K562 (cell line): Measurements from ENCODE around the gene FGGY. TPM values are rescaled to one million over a fixed set of nuclear protein-coding genes. Genes with fewer than 3 reads are reported as not detected.

Experiments used
- ATAC-seq: fragments of 200-7000 bp; cut with Tn5 transposase; 3 replicates; pipeline ENCODE4 v1.9.1; 2020; ENCODE audit warnings: moderate library complexity
- BruUV-seq: library from RNA; stranded (reverse); fragments of 400-500 nt; replicated peaks from 2 replicates; lab custom pipeline; 2021; lab: Mats Ljungman, UMichigan
- CTCF ChIA-PET: fragments of 300-600 bp; formaldehyde crosslinking; extraction: SDS; loops from one replicate; lab custom pipeline; 2021; ENCODE audit warnings: low intra/inter-chr PET ratio; lab: Yijun Ruan, JAX
- POLR2A ChIA-PET: fragments of 300-600, 350-650 bp; sonication (Branson Sonifier 250); formaldehyde crosslinking; extraction: SDS; loops from one replicate; lab custom pipeline; 2021; ENCODE audit warnings: antibody characterized with exemption, inconsistent platforms; lab: Yijun Ruan, JAX
- DNase-seq, 4 experiments: peaks; one replicate each; pipeline versions ENCODE4 v3.0.0 to v3.0.0-alpha.2; 2011 to 2018; ENCODE audit warnings: low spot score in 3 of 4, mixed read lengths in 3 of 4; ENCODE audit errors: extremely low read depth in 1 of 4
- FAIRE-seq: peaks from 2 replicates; lab custom pipeline; 2011; peaks lifted over from hg19 to GRCh38; lab: Jason Lieb, UNC
- H2AFZ ChIP-seq: 2 replicates; pipeline ENCODE4 v1.6.0; 2011; ENCODE audit warnings: low read depth, low read length, control low read depth, inconsistent platforms
- H3K27ac ChIP-seq: fragments of 200-600 bp; 3 replicates; pipeline ENCODE4 v1.8.0; 2011; ENCODE audit warnings: low read depth, mild to moderate bottlenecking, control low read depth, inconsistent platforms, low read length, moderate library complexity, mixed read lengths; ENCODE audit errors: extremely low read depth
- H3K27me3 ChIP-seq, 2 experiments: fragments of 300-600 bp in 1 of 2; 2 replicates in 1 of 2; 3 replicates in 1 of 2; pipeline versions ENCODE4 v1.6.0 to v1.8.0; 2011; ENCODE audit warnings: inconsistent platforms in 2 of 2, low read length in 2 of 2, mild to moderate bottlenecking in 1 of 2, mixed read lengths in 1 of 2, moderate library complexity in 1 of 2; ENCODE audit not compliant: control insufficient read depth in 2 of 2, insufficient read depth in 2 of 2
- H3K36me3 ChIP-seq: fragments of 300-600 bp; 3 replicates; pipeline ENCODE4 v1.8.0; 2011; ENCODE audit warnings: mild to moderate bottlenecking, low read length, inconsistent platforms; ENCODE audit not compliant: control insufficient read depth, insufficient read depth
- H3K4me1 ChIP-seq, 2 experiments: fragments of 200-600 bp in 1 of 2; replicated peaks in 1 of 2; 2 replicates in 1 of 2; 3 replicates in 1 of 2; pipeline versions ENCODE4 v1.5.1 to v1.8.0; 2011; ENCODE audit warnings: inconsistent platforms in 2 of 2, low read length in 2 of 2, mild to moderate bottlenecking in 1 of 2, mixed read lengths in 1 of 2, moderate library complexity in 1 of 2; ENCODE audit not compliant: control insufficient read depth in 2 of 2, insufficient read depth in 2 of 2
- H3K4me2 ChIP-seq: 2 replicates; pipeline ENCODE4 v1.6.1; 2011; ENCODE audit warnings: low read length, control low read depth, inconsistent platforms, mixed read lengths; ENCODE audit not compliant: insufficient read depth
- H3K4me3 ChIP-seq: fragments of 200-600 bp; sonication (generic), shearing (Covaris generic); 2 replicates; pipeline ENCODE4 v1.5.1; 2016; ENCODE audit warnings: control low read depth, inconsistent platforms
- H3K79me2 ChIP-seq: fragments of 200-600 bp; 3 replicates; pipeline ENCODE4 v1.8.0; 2011; ENCODE audit warnings: low read length, inconsistent platforms; ENCODE audit not compliant: control insufficient read depth, insufficient read depth
- H3K9ac ChIP-seq, 2 experiments: 2 replicates each; pipeline versions ENCODE4 v1.6.0 to v1.6.1; 2011; ENCODE audit warnings: low read depth in 2 of 2, low read length in 2 of 2, control low read depth in 1 of 2, inconsistent platforms in 1 of 2, mild to moderate bottlenecking in 1 of 2, mixed read lengths in 1 of 2; ENCODE audit not compliant: insufficient read depth in 1 of 2
- H3K9me1 ChIP-seq: one replicate; pipeline ENCODE4 v1.6.0; 2011; ENCODE audit warnings: inconsistent platforms, mild to moderate bottlenecking, low read length, moderate library complexity; ENCODE audit not compliant: control insufficient read depth, insufficient read depth
- H3K9me3 ChIP-seq: replicated peaks from 2 replicates; pipeline ENCODE4 v1.5.1; 2011; ENCODE audit warnings: low read depth, low read length, inconsistent platforms; ENCODE audit not compliant: control insufficient read depth, insufficient read depth
- H4K20me1 ChIP-seq: replicated peaks from 2 replicates; pipeline ENCODE4 v1.6.1; 2011; ENCODE audit warnings: low read length, inconsistent platforms, mixed read lengths; ENCODE audit not compliant: control insufficient read depth, insufficient read depth
- ATF4 ChIP-seq: fragments of 450-650 bp; formaldehyde crosslinking; IDR thresholded peaks from 2 replicates; pipeline ENCODE4 v1.4.0; 2022; ENCODE audit warnings: mild to moderate bottlenecking, moderate library complexity
- BCLAF1 ChIP-seq, 2 experiments: fragments of 450-650 bp in 1 of 2; IDR thresholded peaks; 2 replicates each; pipeline ENCODE4 v1.6.1; 2011 to 2017; ENCODE audit warnings: low read depth in 2 of 2, antibody characterized with exemption in 1 of 2, borderline replicate concordance in 1 of 2, low read length in 1 of 2, mild to moderate bottlenecking in 1 of 2, mixed read lengths in 1 of 2; ENCODE audit not compliant: control insufficient read depth in 1 of 2
- CHD4 ChIP-seq: fragments of 200-600 bp; sonication (generic); IDR thresholded peaks from 3 replicates; pipeline ENCODE4 v1.6.1; 2012; ENCODE audit warnings: low read depth, mild to moderate bottlenecking, mixed read lengths, low read length, inconsistent platforms; ENCODE audit not compliant: insufficient read depth, insufficient replicate concordance, poor library complexity, severe bottlenecking
- DIDO1 ChIP-seq: fragments of 450-650 bp; IDR thresholded peaks from 2 replicates; pipeline ENCODE4 v1.6.1; 2016; ENCODE audit warnings: low read depth, missing biosample characterization, missing genetic modification characterization
- KHSRP ChIP-seq: fragments of 450-650 bp; IDR thresholded peaks from 2 replicates; pipeline ENCODE4 v1.6.1; 2017
- NR2C2 ChIP-seq, 2 experiments: fragments of 200-800 bp in 1 of 2; sonication (Bioruptor generic) in 1 of 2; sonication (generic) in 1 of 2; formaldehyde crosslinking in 1 of 2; IDR thresholded peaks; 2 replicates each; pipeline versions ENCODE4 v1.6.1 to v1.8.0; 2016 to 2022; ENCODE audit warnings: mild to moderate bottlenecking in 1 of 2, missing compliant biosample characterization in 1 of 2, missing genetic modification characterization in 1 of 2, missing genetic modification reagents in 1 of 2
- ZNF324 ChIP-seq: fragments of 250-450 bp; sonication (Bioruptor Pico); IDR thresholded peaks from 2 replicates; pipeline ENCODE4 v1.4.0; 2020; ENCODE audit warnings: mild to moderate bottlenecking
- ZNF407 ChIP-seq: fragments of 450-650 bp; IDR thresholded peaks from 2 replicates; pipeline ENCODE4 v1.6.1; 2016; ENCODE audit warnings: low read depth
- WGBS: fragments of 100-300 bp; shearing (Covaris generic); methylation state at CpG from one replicate; pipeline ENCODE4 v1.1.6; 2016; ENCODE audit warnings: low coverage, mixed read lengths; ENCODE audit not compliant: insufficient coverage; ENCODE audit errors: missing lambda C conversion rate; 5-methylcytosine and 5-hydroxymethylcytosine counted together
- in situ Hi-C: fragments of 300-500 bp; cut with MboI; formaldehyde crosslinking; loops from 4 replicates; pipeline ENCODE4 v1.15.0; 2018; ENCODE audit warnings: inconsistent platforms, mixed read lengths
- intact Hi-C: fragments of 100-400 bp; cut with micrococcal nuclease; formaldehyde crosslinking; loops from 2 replicates; pipeline ENCODE4 v1.14.2; 2022
- polyA plus RNA-seq, 8 experiments: library from polyadenylated mRNA; depleted of rRNA in 4 of 8; stranded (reverse) in 5 of 8; unstranded in 3 of 8; fragments of >200 nt; fragmentation: Nextera tagmentation in 2 of 8; fragmentation: Illumina TruSeq in 1 of 8; extraction: Ambion mirVana in 2 of 8; extraction: Trizol in 1 of 8; gene quantifications; 2 replicates each; pipeline versions ENCODE4 v1.2.1 to v1.2.3, GENCODE V29; 2011 to 2014; ENCODE audit warnings: inconsistent platforms in 1 of 8, missing spikeins in 1 of 8
- total RNA-seq, 7 experiments: library from RNA; depleted of rRNA in 6 of 7; stranded (reverse); fragments of >200 nt in 6 of 7; fragmentation: Illumina TruSeq in 2 of 7; extraction: Trizol in 2 of 7; gene quantifications; 2 replicates each; pipeline versions ENCODE4 v1.2.1 to v1.2.3, GENCODE V29; 2011 to 2021; ENCODE audit warnings: low replicate concordance in 1 of 7

Gene FGGY
- total and polyA plus RNA-seq, 9 of the 15 experiments (the other 6 are each of a cell fraction or from before 2014, with no cell fraction given), result 9.7 to 19.2 (median 12.6) TPM

- intact Hi-C loops (no loop called here), in situ Hi-C loops (no loop called here)
- no peak overlapping the region for H3K27ac ChIP-seq
- no peaks in the 10 kb centered on the region for H3K9me1 ChIP-seq
- DNase-seq (no peak), FAIRE-seq (no peak), ATAC-seq (no peak)
- H3K4me1 ChIP-seq, result peaks cover 0 to 4% of the 10 kb centered on the region in 2 experiments; a peak in 1 of 5 replicates
- H3K36me3 ChIP-seq, result no peaks in the 10 kb centered on the region
- H3K27me3 ChIP-seq, result no peaks in the 10 kb centered on the region
- no peak overlapping the region for H3K9ac ChIP-seq
- no peak overlapping the region for H3K4me2 ChIP-seq
- H3K79me2 ChIP-seq, result no peaks in the 10 kb centered on the region
- POLR2A ChIA-PET, result no interaction called here
- CTCF ChIA-PET, result no interaction called here
- no peak overlapping the region for H2AFZ ChIP-seq
- H3K4me3 ChIP-seq, result no peak overlapping the region
- WGBS, result 6% methylated on average over 2 of the region's 2 CpGs
- BruUV-seq, result no TSS peak
- no peaks in the 10 kb centered on the region for H3K9me3 ChIP-seq
- H4K20me1 ChIP-seq, result no peaks in the 10 kb centered on the region
- TF ChIP-seq KHSRP, result no peak
- TF ChIP-seq CHD4, result no peak
- TF ChIP-seq NR2C2 (CRISPR knock-in tag; IDR thresholded peaks at IDR 0.05), result no peak
- TF ChIP-seq NR2C2 (tag; IDR thresholded peaks at IDR 0.05), result no peak
- no peak for TF ChIP-seq ZNF407
- no peak for TF ChIP-seq DIDO1 (tag)
- no peak for TF ChIP-seq ZNF324
- no peak for TF ChIP-seq BCLAF1 (IDR thresholded peaks at IDR 0.05; ENCODE audit: borderline replicate concordance in 1 of 2, control insufficient read depth in 1 of 2, low read depth in 2 of 2, low read length in 1 of 2)
- TF ChIP-seq ATF4 (CRISPR knock-in tag), result no peak
Measured at GRCh38 chr1:59478822-59479221, 181.9 kb downstream of the FGGY start.
